Measurements from ENCODE around the gene NOL4L.
A peak's percentile ranks its signal among the peaks of the same experiment; 100 is the strongest.

Gene NOL4L

GRCh38 chr20:32538526-32538939, 46.6 kb downstream of the NOL4L start:
- no peak for DNase-seq

GRCh38 chr20:32537657-32538525, 47.2 kb downstream of the NOL4L start:
- no peak for DNase-seq

GRCh38 chr20:32536851-32537656, 48.1 kb downstream of the NOL4L start:
- no peak for DNase-seq

- DNase-seq: peak; percentile 89
Observed at GRCh38 chr20:32535953-32536823, 48.9 kb downstream of the NOL4L start.

GRCh38 chr20:32535316-32535952, 49.7 kb downstream of the NOL4L start:
- DNase-seq: peak; percentile 62

- DNase-seq: no peak
Observed at GRCh38 chr20:32534661-32535240, 50.4 kb downstream of the NOL4L start.

GRCh38 chr20:32533732-32534131, 51.4 kb downstream of the NOL4L start:
- DNase-seq: no peak

GRCh38 chr20:32532246-32532645, 52.9 kb downstream of the NOL4L start:
- no peak for DNase-seq

- no peak for DNase-seq
Observed at GRCh38 chr20:32528905-32529670, 56.0 kb downstream of the NOL4L start.

GRCh38 chr20:32528171-32528891, 56.8 kb downstream of the NOL4L start:
- peak; percentile 68 for DNase-seq

GRCh38 chr20:32527447-32528055, 57.6 kb downstream of the NOL4L start:
- DNase-seq: peak; percentile 47

- no peak for DNase-seq
Observed at GRCh38 chr20:32527052-32527446, 58.1 kb downstream of the NOL4L start.

GRCh38 chr20:32526541-32526940, 58.6 kb downstream of the NOL4L start:
- no peak for DNase-seq

GRCh38 chr20:32526125-32526524, 59.0 kb downstream of the NOL4L start:
- DNase-seq: no peak

- DNase-seq: peak; percentile 19
Observed at GRCh38 chr20:32524829-32525501, 60.2 kb downstream of the NOL4L start.

- no peak for DNase-seq
Observed at GRCh38 chr20:32523613-32524213, 61.4 kb downstream of the NOL4L start.

GRCh38 chr20:32522776-32523612, 62.1 kb downstream of the NOL4L start:
- no peak for DNase-seq

GRCh38 chr20:32522526-32522775, 62.7 kb downstream of the NOL4L start:
- DNase-seq: no peak

Data from NCI-H1694 treated with DMSO at 0.1 percent for 48 hours (cell line).